Fibroblast of skin of left biceps (primary cell): ENCODE data around the gene MUC4.
"Not testable (repeated sequence)": the region's sequence is repeated elsewhere in the genome, so short reads cannot be mapped to it uniquely, and the experiment has no call there.

Source experiments
- DNase-seq, 2 experiments: peaks; one replicate each; pipeline ENCODE4 v3.0.0-alpha.2; 2013; ENCODE audit warnings: low read depth in 2 of 2

Gene MUC4

GRCh38 chr3:195761123-195761566 is 50.6 kb downstream of the MUC4 start:
- DNase-seq, result no peak

GRCh38 chr3:195760345-195761122 is 51.2 kb downstream of the MUC4 start:
- DNase-seq, result no peak

GRCh38 chr3:195758721-195759353 is 52.9 kb downstream of the MUC4 start:
- DNase-seq, result no peak

GRCh38 chr3:195757827-195758226 is 53.9 kb downstream of the MUC4 start:
- DNase-seq, result no peak

- DNase-seq, result no peak
Observed at GRCh38 chr3:195757438-195757770, 54.3 kb downstream of the MUC4 start.

- DNase-seq, result no peak
Observed at GRCh38 chr3:195755791-195756676, 55.7 kb downstream of the MUC4 start.

- no peak for DNase-seq
Observed at GRCh38 chr3:195755391-195755790, 56.3 kb downstream of the MUC4 start.

- DNase-seq, result no peak
Observed at GRCh38 chr3:195754906-195755305, 56.8 kb downstream of the MUC4 start.

- no peak for DNase-seq
Observed at GRCh38 chr3:195754141-195754540, 57.6 kb downstream of the MUC4 start.

- no peak for DNase-seq
Observed at GRCh38 chr3:195753581-195753980, 58.1 kb downstream of the MUC4 start.

GRCh38 chr3:195752546-195753331 is 59.0 kb downstream of the MUC4 start:
- no peak for DNase-seq

GRCh38 chr3:195752066-195752465 is 59.7 kb downstream of the MUC4 start:
- DNase-seq, result no peak

GRCh38 chr3:195751560-195751959 is 60.2 kb downstream of the MUC4 start:
- no peak for DNase-seq

- no peak for DNase-seq
Observed at GRCh38 chr3:195750797-195751520, 60.8 kb downstream of the MUC4 start.

- DNase-seq, result not testable (repeated sequence)
Observed at GRCh38 chr3:195749101-195749500, 62.6 kb downstream of the MUC4 start.

- no peak for DNase-seq
Observed at GRCh38 chr3:195748661-195749060, 63.1 kb downstream of the MUC4 start.

- no peak for DNase-seq
Observed at GRCh38 chr3:195746751-195747150, 65.0 kb downstream of the MUC4 start.

GRCh38 chr3:195746346-195746745 is 65.4 kb downstream of the MUC4 start:
- DNase-seq, result no peak

GRCh38 chr3:195744437-195744836 is 67.3 kb downstream of the MUC4 start:
- DNase-seq, result no peak

GRCh38 chr3:195739561-195740111 is 72.1 kb downstream of the MUC4 start:
- no peak for DNase-seq
